ENCODE data around the gene COL5A2.

DNA sequence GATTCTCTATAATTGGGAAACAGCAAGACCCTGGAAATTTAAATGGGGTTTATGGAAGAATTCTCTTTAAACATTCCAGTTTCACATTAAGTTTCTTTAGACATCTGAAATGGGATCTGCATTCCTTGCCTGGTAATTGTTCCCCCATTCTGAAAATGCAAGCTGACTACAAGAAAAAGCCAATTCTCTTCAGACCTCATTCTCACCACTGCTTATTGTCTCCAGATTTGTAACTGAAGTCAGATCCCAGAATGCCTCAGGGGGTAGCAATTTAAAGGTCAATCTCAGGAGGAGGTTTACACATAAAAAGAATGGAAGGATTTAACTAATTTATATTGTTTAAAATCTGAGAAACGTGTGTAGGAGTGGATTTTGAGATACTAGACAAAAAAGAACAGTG is 164.2 kb downstream of the COL5A2 start:
- TF ChIP-seq, protein P1, sequence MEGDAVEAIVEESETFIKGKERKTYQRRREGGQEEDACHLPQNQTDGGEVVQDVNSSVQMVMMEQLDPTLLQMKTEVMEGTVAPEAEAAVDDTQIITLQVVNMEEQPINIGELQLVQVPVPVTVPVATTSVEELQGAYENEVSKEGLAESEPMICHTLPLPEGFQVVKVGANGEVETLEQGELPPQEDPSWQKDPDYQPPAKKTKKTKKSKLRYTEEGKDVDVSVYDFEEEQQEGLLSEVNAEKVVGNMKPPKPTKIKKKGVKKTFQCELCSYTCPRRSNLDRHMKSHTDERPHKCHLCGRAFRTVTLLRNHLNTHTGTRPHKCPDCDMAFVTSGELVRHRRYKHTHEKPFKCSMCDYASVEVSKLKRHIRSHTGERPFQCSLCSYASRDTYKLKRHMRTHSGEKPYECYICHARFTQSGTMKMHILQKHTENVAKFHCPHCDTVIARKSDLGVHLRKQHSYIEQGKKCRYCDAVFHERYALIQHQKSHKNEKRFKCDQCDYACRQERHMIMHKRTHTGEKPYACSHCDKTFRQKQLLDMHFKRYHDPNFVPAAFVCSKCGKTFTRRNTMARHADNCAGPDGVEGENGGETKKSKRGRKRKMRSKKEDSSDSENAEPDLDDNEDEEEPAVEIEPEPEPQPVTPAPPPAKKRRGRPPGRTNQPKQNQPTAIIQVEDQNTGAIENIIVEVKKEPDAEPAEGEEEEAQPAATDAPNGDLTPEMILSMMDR (IDR thresholded peaks at IDR 0.05) = no peak
- TF ChIP-seq EP300 (IDR thresholded peaks at IDR 0.05) = no peak

Data from stomach (tissue), 4 donors.